ENCODE results near the gene PRKD1.
"Not testable (repeated sequence)": the region's sequence is repeated elsewhere in the genome, so short reads cannot be mapped to it uniquely, and the experiment has no call there.

Gene PRKD1

DNA sequence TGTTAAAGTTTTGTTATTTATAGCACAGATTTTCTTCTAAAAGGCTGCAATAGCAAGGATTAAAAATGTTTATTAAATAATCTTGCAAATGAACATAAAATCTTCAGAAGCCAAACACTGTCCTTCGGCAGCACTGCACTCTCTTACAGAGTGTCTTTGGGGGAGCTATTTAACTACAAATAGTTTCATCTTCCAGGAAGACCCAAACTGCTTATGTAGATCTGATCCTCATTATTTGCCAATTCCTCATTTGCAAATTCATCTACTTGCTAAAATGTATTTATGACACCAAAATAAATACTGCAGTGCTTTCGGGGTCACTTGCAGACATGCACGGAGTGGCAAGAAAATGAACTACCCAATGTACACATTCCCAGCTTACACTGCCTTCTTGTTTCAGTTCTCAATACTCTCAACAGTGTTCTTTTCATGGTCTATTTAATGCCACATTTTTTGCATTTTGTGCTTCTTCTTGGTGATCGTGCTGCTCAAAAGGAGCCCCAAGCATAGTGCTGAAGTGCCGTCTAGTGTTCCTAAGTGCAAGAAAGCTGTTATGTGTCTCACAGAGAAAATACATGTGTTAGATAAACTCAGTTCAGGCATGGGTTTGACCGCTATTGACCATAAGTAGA lies 128.1 kb downstream of the PRKD1 start:
- no peak overlapping the region for H3K27ac ChIP-seq (ENCODE audit: low read depth, low read length, severe bottlenecking)
- H3K9me3 ChIP-seq (ENCODE audit: control insufficient read depth, low read length) = no peaks in the 10 kb centered on the region
- WGBS, 2 experiments (ENCODE audit: insufficient coverage in 2 of 2) = 81 to 91% methylated on average over 4 to 5 of the region's 6 CpGs

DNA sequence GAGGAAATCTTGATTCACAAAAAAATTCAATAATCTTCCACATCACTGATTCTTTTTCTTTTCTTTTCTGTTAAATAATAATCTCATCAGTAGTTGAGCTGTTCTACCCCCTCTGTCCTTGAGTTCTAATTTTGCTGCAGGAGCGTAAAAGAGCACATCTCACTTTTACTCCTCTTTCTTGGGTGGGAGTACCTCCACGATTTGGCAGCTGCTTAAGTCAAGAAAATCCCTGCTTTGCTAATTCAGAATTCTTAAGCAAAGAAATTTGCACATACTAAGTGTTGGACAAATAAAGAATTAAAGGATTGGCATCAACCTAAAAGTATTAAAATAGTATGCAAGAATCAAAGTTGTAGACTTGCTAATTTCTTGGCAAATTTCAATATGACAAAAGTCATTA lies 128.8 kb downstream of the PRKD1 start:
- WGBS, 2 experiments (ENCODE audit: insufficient coverage in 2 of 2) = no CpG with 5 or more reads among the region's 2 CpGs
- no peaks in the 10 kb centered on the region for H3K36me3 ChIP-seq (ENCODE audit: control insufficient read depth, insufficient read depth, low read length)
- H3K9me3 ChIP-seq (ENCODE audit: control insufficient read depth, low read length) = no peaks in the 10 kb centered on the region
- no peaks in the 10 kb centered on the region for H3K4me1 ChIP-seq (ENCODE audit: control insufficient read depth, insufficient read depth, low read length, poor library complexity, severe bottlenecking)
- H3K4me3 ChIP-seq (ENCODE audit: extremely low read depth, insufficient read depth, low read length, poor library complexity, severe bottlenecking) = no peak overlapping the region
- no peak overlapping the region for H3K27ac ChIP-seq (ENCODE audit: low read depth, low read length, severe bottlenecking)

More for the DNA sequence above, 128.1 kb downstream of the PRKD1 start:
- Histone ChIP-seq H3K4me3 (ENCODE audit: extremely low read depth, insufficient read depth, low read length, poor library complexity, severe bottlenecking) (no peak overlapping the region), H3K36me3 (ENCODE audit: control insufficient read depth, insufficient read depth, low read length) (no peaks in the 10 kb centered on the region), H3K4me1 (ENCODE audit: control insufficient read depth, insufficient read depth, low read length, poor library complexity, severe bottlenecking) (no peaks in the 10 kb centered on the region)

DNA sequence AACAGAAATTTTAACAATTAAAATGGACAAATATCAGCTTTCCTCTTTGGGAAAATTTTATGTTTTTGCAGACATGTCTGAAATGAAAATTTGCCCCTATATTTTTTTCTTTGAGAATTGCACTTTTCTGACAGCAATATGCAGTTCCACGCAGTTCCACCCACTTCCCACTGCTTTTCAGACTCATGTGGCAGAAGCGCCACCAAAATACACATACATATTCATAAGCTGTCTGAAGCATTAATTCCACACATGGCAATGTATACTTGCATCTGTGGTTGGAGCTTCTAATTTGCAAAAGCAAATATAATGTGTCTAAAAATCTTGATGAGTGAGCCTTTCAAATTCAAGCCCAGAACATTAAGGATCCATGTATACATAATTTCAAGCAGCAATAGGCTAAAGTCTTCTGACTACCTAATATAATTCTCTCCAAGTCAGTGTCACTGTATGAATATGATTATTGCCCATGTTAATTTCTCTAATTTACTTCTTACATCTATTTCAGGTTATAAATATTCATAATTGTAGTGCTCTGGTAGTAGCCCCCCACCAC lies 129.5 kb downstream of the PRKD1 start:
- WGBS, 2 experiments (ENCODE audit: insufficient coverage in 2 of 2) = 90 to 100% methylated on average over 1 to 2 of the region's 2 CpGs
- Histone ChIP-seq H3K4me1 (ENCODE audit: control insufficient read depth, insufficient read depth, low read length, poor library complexity, severe bottlenecking) (no peaks in the 10 kb centered on the region), H3K4me3 (ENCODE audit: extremely low read depth, insufficient read depth, low read length, poor library complexity, severe bottlenecking) (no peak overlapping the region), H3K36me3 (ENCODE audit: control insufficient read depth, insufficient read depth, low read length) (no peaks in the 10 kb centered on the region), H3K9me3 (ENCODE audit: control insufficient read depth, low read length) (no peaks in the 10 kb centered on the region), H3K27ac (ENCODE audit: low read depth, low read length, severe bottlenecking) (no peak overlapping the region)

DNA sequence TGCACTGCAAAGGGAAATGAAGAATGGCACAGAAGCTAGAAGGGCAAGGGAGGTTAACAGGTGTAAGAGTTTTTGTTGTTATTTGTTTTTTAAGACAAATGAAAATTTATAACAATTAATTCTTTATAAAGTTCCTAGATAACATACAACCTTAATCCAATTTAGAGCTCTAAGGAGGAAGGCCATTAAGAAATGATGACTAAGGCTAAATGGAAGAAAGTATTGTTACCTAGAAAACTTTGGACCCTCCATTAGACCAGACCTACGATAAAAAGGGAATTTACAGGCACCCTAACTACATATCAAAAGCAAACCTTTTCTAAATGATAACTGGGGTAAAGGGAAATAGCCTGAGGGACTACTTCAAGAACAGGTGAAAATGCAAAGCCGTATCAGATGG lies 130.8 kb downstream of the PRKD1 start:
- Histone ChIP-seq H3K4me3 (ENCODE audit: extremely low read depth, insufficient read depth, low read length, poor library complexity, severe bottlenecking) (no peak overlapping the region), H3K27ac (ENCODE audit: low read depth, low read length, severe bottlenecking) (no peak overlapping the region), H3K36me3 (ENCODE audit: control insufficient read depth, insufficient read depth, low read length) (no peaks in the 10 kb centered on the region), H3K9me3 (ENCODE audit: control insufficient read depth, low read length) (no peaks in the 10 kb centered on the region), H3K4me1 (ENCODE audit: control insufficient read depth, insufficient read depth, low read length, poor library complexity, severe bottlenecking) (no peaks in the 10 kb centered on the region)
- WGBS, 2 experiments (ENCODE audit: insufficient coverage in 2 of 2) = 86 to 100% methylated on average over 1 of the region's 2 CpGs

DNA sequence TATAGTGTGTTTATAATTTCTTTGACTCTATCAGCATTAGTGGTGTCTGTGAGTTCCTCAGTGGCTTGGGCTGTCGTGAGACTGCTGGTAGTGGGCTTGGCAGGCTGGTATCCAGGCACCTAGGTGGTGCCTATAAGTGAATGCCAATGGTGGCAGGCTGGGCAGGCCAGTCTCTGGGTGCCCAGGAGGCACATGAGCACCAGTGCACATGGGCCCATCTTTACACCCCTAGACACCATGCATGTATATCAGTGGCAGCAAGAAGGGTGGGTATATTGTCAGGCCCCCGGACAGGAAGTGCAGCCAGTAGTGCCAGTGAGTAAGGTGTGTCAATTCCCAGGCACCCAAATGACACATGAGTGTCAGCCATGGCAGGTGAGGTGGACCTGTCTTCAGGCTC lies 138.2 kb downstream of the PRKD1 start:
- WGBS, 2 experiments (ENCODE audit: insufficient coverage in 2 of 2) = 94% methylated on average over 2 of the region's 2 CpGs; no CpG with 5 or more reads in 1 of the 2 experiments
- Histone ChIP-seq H3K27ac (ENCODE audit: low read depth, low read length, severe bottlenecking) (no peak overlapping the region), H3K9me3 (ENCODE audit: control insufficient read depth, low read length) (no peaks in the 10 kb centered on the region), H3K4me3 (ENCODE audit: extremely low read depth, insufficient read depth, low read length, poor library complexity, severe bottlenecking) (no peak overlapping the region), H3K36me3 (ENCODE audit: control insufficient read depth, insufficient read depth, low read length) (no peaks in the 10 kb centered on the region), H3K4me1 (ENCODE audit: control insufficient read depth, insufficient read depth, low read length, poor library complexity, severe bottlenecking) (no peaks in the 10 kb centered on the region)

DNA sequence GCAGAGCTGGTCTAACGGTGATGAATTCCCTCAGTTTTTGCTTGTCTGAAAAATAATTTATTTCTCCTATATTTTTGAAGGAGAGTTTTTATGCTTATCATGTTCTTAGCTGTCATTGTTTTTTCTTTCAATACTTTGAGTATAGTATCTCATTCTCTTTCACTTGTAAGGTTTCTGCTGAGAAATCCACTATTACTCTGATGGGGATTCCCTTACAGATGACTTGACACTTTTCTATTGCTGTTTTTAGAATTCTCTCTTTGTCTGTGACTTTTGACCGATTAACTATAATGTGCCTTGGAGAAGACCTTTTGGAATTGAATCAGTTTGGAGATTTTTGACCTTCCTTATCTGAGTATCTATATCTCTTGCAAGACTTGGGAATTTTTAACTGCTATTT lies 139.6 kb downstream of the PRKD1 start:
- Histone ChIP-seq H3K27ac (ENCODE audit: low read depth, low read length, severe bottlenecking) (no peak overlapping the region), H3K36me3 (ENCODE audit: control insufficient read depth, insufficient read depth, low read length) (no peaks in the 10 kb centered on the region)
- 89 to 100% methylated on average over 1 of the region's 2 CpGs for WGBS, 2 experiments (ENCODE audit: insufficient coverage in 2 of 2)

DNA sequence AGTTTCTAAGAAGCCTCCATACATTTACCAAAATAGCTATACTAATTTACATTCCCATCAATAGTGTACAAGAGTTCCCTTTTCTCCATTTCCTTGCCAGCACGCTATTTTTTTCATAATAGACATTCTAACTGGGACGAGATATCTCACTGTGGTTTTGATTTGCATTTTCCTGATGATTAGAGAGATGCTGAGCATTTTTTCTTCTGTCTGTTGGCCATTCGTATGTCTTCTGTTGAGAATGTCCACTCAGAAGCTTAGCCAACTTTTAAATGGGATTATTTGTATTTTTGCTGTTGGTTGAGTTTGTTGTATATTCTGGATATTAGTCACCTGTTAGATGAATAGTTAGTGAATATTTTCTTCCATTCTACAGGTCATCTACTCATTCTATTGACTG lies 144.1 kb downstream of the PRKD1 start:
- H3K4me3 ChIP-seq (ENCODE audit: extremely low read depth, insufficient read depth, low read length, poor library complexity, severe bottlenecking) = no peak overlapping the region
- H3K4me1 ChIP-seq (ENCODE audit: control insufficient read depth, insufficient read depth, low read length, poor library complexity, severe bottlenecking) = no peaks in the 10 kb centered on the region
- H3K36me3 ChIP-seq (ENCODE audit: control insufficient read depth, insufficient read depth, low read length) = no peaks in the 10 kb centered on the region
- no peaks in the 10 kb centered on the region for H3K9me3 ChIP-seq (ENCODE audit: control insufficient read depth, low read length)
- H3K27ac ChIP-seq (ENCODE audit: low read depth, low read length, severe bottlenecking) = no peak overlapping the region
- 100% methylated on average over 1 of the region's 3 CpGs; no CpG with 5 or more reads in 1 of the 2 experiments for WGBS, 2 experiments (ENCODE audit: insufficient coverage in 2 of 2)

More for the DNA sequence above, 139.6 kb downstream of the PRKD1 start:
- no peaks in the 10 kb centered on the region for H3K9me3 ChIP-seq (ENCODE audit: control insufficient read depth, low read length)
- H3K4me3 ChIP-seq (ENCODE audit: extremely low read depth, insufficient read depth, low read length, poor library complexity, severe bottlenecking) = no peak overlapping the region
- H3K4me1 ChIP-seq (ENCODE audit: control insufficient read depth, insufficient read depth, low read length, poor library complexity, severe bottlenecking) = no peaks in the 10 kb centered on the region

DNA sequence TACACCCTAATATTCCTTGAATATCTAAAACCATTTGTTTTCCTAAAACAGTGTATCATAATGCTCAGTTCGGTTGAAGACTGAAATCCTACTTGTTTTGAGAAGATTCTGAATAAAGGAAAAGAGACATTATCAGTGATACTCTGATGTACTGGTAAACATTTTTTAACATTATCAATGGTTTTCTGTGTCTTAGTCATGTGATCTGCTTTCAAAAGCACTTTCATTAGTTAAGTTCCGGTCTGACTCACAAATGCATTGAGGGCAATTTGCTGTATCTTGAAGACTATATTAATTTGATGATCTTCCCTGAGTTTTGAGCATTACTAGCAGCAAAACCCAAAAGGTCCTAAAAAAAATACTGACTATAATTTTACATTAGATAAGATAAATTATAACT lies 145.6 kb downstream of the PRKD1 start:
- H3K4me1 ChIP-seq (ENCODE audit: control insufficient read depth, insufficient read depth, low read length, poor library complexity, severe bottlenecking) = no peaks in the 10 kb centered on the region
- WGBS, 2 experiments (ENCODE audit: insufficient coverage in 2 of 2) = no CpG with 5 or more reads among the region's 2 CpGs
- no peaks in the 10 kb centered on the region for H3K9me3 ChIP-seq (ENCODE audit: control insufficient read depth, low read length)
- H3K4me3 ChIP-seq (ENCODE audit: extremely low read depth, insufficient read depth, low read length, poor library complexity, severe bottlenecking) = no peak overlapping the region
- no peak overlapping the region for H3K27ac ChIP-seq (ENCODE audit: low read depth, low read length, severe bottlenecking)
- H3K36me3 ChIP-seq (ENCODE audit: control insufficient read depth, insufficient read depth, low read length) = no peaks in the 10 kb centered on the region

DNA sequence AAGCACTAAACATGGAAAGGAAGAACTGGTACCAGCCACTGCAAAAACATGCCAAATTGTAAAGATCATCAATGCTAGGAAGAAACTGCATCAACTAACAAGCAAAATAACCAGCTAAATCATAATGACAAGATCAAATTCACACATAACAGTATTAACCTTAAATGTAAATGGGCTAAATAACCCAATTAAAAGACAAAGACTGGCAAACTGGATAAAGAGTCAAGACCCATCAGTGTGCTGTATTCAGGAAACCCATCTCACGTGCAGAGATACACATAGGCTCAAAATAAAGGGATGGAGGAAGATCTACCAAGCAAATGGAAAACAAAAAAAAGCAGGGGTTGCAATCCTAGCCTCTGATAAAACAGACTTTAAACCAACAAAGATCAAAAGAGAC lies 150.5 kb downstream of the PRKD1 start:
- H3K27ac ChIP-seq (ENCODE audit: low read depth, low read length, severe bottlenecking); H3K36me3 ChIP-seq (ENCODE audit: control insufficient read depth, insufficient read depth, low read length); H3K4me1 ChIP-seq (ENCODE audit: control insufficient read depth, insufficient read depth, low read length, poor library complexity, severe bottlenecking); H3K9me3 ChIP-seq (ENCODE audit: control insufficient read depth, low read length); H3K4me3 ChIP-seq (ENCODE audit: extremely low read depth, insufficient read depth, low read length, poor library complexity, severe bottlenecking): not testable (repeated sequence)
- WGBS, 2 experiments (ENCODE audit: insufficient coverage in 2 of 2) = no CpG with 5 or more reads among the region's 1 CpG

DNA sequence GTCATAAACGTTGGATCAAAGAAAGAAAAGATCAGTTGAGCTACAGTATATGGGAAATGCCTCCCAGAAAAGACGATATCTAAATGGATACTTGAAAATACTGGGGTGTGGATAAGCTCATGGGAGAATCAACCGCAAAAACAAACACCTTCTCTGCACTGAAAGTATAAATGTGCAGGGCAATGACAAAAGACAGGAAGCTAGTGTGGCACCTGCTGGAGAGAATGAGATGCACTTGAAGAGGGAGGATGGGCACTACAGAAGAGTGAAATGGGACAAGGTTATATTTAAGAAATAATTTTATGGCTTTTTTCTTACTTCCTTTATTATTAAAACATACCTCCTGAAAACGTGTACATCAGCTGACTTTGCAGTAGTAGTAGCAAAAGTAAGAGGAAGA lies 153.7 kb downstream of the PRKD1 start:
- H3K9me3 ChIP-seq (ENCODE audit: control insufficient read depth, low read length) = peaks cover 6% of the 10 kb centered on the region
- H3K36me3 ChIP-seq (ENCODE audit: control insufficient read depth, insufficient read depth, low read length) = no peaks in the 10 kb centered on the region
- H3K27ac ChIP-seq (ENCODE audit: low read depth, low read length, severe bottlenecking) = no peak overlapping the region
- no peaks in the 10 kb centered on the region for H3K4me1 ChIP-seq (ENCODE audit: control insufficient read depth, insufficient read depth, low read length, poor library complexity, severe bottlenecking)
- no peak overlapping the region for H3K4me3 ChIP-seq (ENCODE audit: extremely low read depth, insufficient read depth, low read length, poor library complexity, severe bottlenecking)
- 81 to 100% methylated on average over 1 to 2 of the region's 4 CpGs for WGBS, 2 experiments (ENCODE audit: insufficient coverage in 2 of 2)

DNA sequence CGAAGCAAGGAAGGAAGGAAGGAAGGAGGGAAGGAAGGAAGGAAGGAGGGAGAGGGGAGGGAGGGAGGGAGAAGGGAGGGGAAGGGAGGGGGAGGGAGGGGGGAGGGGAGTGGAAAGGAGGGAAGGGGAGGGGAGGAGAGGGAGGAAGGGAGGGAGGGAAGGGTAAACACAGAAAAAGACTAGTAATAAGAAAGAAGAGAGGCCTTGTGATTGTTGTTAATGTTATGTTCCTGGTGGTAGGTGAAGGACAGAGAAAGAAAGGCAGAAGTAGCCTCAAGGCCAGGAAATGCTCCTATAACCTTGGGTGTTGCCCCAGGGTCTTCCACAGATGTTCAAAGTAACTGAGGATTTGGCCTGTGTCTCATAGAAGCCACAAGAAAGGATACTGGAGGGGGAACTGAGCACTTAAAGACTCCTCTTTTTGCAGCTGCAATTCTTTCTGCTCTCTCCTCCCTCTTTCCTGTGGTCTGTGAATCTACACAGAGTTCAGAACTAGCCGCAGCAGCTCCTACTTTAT lies 164.2 kb downstream of the PRKD1 start:
- H3K36me3 ChIP-seq (ENCODE audit: control insufficient read depth, insufficient read depth, low read length) = no peaks in the 10 kb centered on the region
- no peaks in the 10 kb centered on the region for H3K4me1 ChIP-seq (ENCODE audit: control insufficient read depth, insufficient read depth, low read length, poor library complexity, severe bottlenecking)
- H3K27ac ChIP-seq (ENCODE audit: low read depth, low read length, severe bottlenecking) = no peak overlapping the region
- no peaks in the 10 kb centered on the region for H3K9me3 ChIP-seq (ENCODE audit: control insufficient read depth, low read length)
- no peak overlapping the region for H3K4me3 ChIP-seq (ENCODE audit: extremely low read depth, insufficient read depth, low read length, poor library complexity, severe bottlenecking)
- WGBS, 2 experiments (ENCODE audit: insufficient coverage in 2 of 2) = no CpG with 5 or more reads among the region's 2 CpGs
